ENCODE results near the gene TPCN1.

Gene TPCN1

GRCh38 chr12:113237748-113238147, 16.5 kb downstream of the TPCN1 start:
- no peak for TF ChIP-seq CTCF (conservative IDR thresholded peaks at IDR 0.05; ENCODE audit: low read length)
- DNase-seq (ENCODE audit: low read depth), result no peak
- H3K4me3 ChIP-seq (ENCODE audit: low read length), result no peak overlapping the region

GRCh38 chr12:113238309-113238708, 17.0 kb downstream of the TPCN1 start:
- no peak for DNase-seq (ENCODE audit: low read depth)
- no peak overlapping the region for H3K4me3 ChIP-seq (ENCODE audit: low read length)
- no peak for TF ChIP-seq CTCF (conservative IDR thresholded peaks at IDR 0.05; ENCODE audit: low read length)

- TF ChIP-seq CTCF (conservative IDR thresholded peaks at IDR 0.05; ENCODE audit: low read length), result no peak
- no peak for DNase-seq (ENCODE audit: low read depth)
- no peak overlapping the region for H3K4me3 ChIP-seq (ENCODE audit: low read length)
Measured at GRCh38 chr12:113239288-113239771, 18.1 kb downstream of the TPCN1 start.

GRCh38 chr12:113239811-113240331, 18.6 kb downstream of the TPCN1 start:
- no peak for DNase-seq (ENCODE audit: low read depth)
- TF ChIP-seq CTCF (conservative IDR thresholded peaks at IDR 0.05; ENCODE audit: low read length), result no peak
- no peak overlapping the region for H3K4me3 ChIP-seq (ENCODE audit: low read length)

- no peak for TF ChIP-seq CTCF (conservative IDR thresholded peaks at IDR 0.05; ENCODE audit: low read length)
- H3K4me3 ChIP-seq (ENCODE audit: low read length), result no peak overlapping the region
- DNase-seq (ENCODE audit: low read depth), result no peak
Measured at GRCh38 chr12:113240395-113240794, 19.1 kb downstream of the TPCN1 start.

- H3K4me3 ChIP-seq (ENCODE audit: low read length), result peak overlapping the region; percentile 16
- no peak for TF ChIP-seq CTCF (conservative IDR thresholded peaks at IDR 0.05; ENCODE audit: low read length)
- DNase-seq (ENCODE audit: low read depth), result peak; percentile 98
Measured at GRCh38 chr12:113241191-113242025, 20.1 kb downstream of the TPCN1 start.

- DNase-seq (ENCODE audit: low read depth), result peak; percentile 86
- TF ChIP-seq CTCF (conservative IDR thresholded peaks at IDR 0.05; ENCODE audit: low read length), result no peak
- peak overlapping the region; percentile 16 for H3K4me3 ChIP-seq (ENCODE audit: low read length)
Measured at GRCh38 chr12:113242026-113242418, 20.8 kb downstream of the TPCN1 start.
